CD14-positive monocyte (primary cell): Measurements from ENCODE around the gene SELENOO. TPM values are rescaled to one million over a fixed set of nuclear protein-coding genes. Genes with fewer than 3 reads are reported as not detected.

Experiments used
- DNase-seq, 3 donors: peaks; one replicate each; pipeline ENCODE4 v3.0.0-alpha.2; 2011 to 2022
- H2AFZ ChIP-seq: 2 replicates; pipeline ENCODE4 v1.6.0; 2012; ENCODE audit warnings: mild to moderate bottlenecking, low read depth, low read length, inconsistent platforms; ENCODE audit not compliant: insufficient read depth, poor library complexity, severe bottlenecking
- H3K27ac ChIP-seq, 2 donors: 1 replicate in 1 of 2; 2 replicates in 1 of 2; pipeline ENCODE4 v1.5.1; 2012 to 2013; ENCODE audit warnings: low read length in 2 of 2, control low read depth in 1 of 2, inconsistent platforms in 1 of 2, low read depth in 1 of 2, mild to moderate bottlenecking in 1 of 2
- H3K27me3 ChIP-seq, 2 donors: one replicate each; pipeline versions ENCODE4 v1.6.0 to v1.6.1; 2011 to 2013; ENCODE audit warnings: low read length in 2 of 2; ENCODE audit not compliant: control insufficient read depth in 2 of 2, insufficient read depth in 2 of 2
- H3K36me3 ChIP-seq, 2 donors: replicated peaks in 1 of 2; 1 replicate in 1 of 2; 2 replicates in 1 of 2; pipeline versions ENCODE4 v1.5.1 to v1.6.1; 2012 to 2013; ENCODE audit warnings: low read length in 2 of 2, control low read depth in 1 of 2, inconsistent platforms in 1 of 2, mild to moderate bottlenecking in 1 of 2; ENCODE audit not compliant: insufficient read depth in 2 of 2, control insufficient read depth in 1 of 2
- H3K4me1 ChIP-seq, 2 donors: 1 replicate in 1 of 2; 2 replicates in 1 of 2; pipeline versions ENCODE4 v1.5.1 to v1.6.1; 2012 to 2013; ENCODE audit warnings: low read length in 2 of 2, control low read depth in 1 of 2, inconsistent platforms in 1 of 2, mild to moderate bottlenecking in 1 of 2, moderate library complexity in 1 of 2; ENCODE audit not compliant: insufficient read depth in 2 of 2, control insufficient read depth in 1 of 2
- H3K4me2 ChIP-seq: replicated peaks from 2 replicates; pipeline ENCODE3; 2012; ENCODE audit warnings: low read length, moderate library complexity, mild to moderate bottlenecking; ENCODE audit not compliant: poor library complexity, severe bottlenecking; ENCODE audit errors: extremely low read depth
- H3K4me3 ChIP-seq, 3 experiments: fragments of 200-600 bp in 1 of 3; sonication (generic) in 1 of 3; replicated peaks in 1 of 3; 1 replicate in 2 of 3; 2 replicates in 1 of 3; pipeline ENCODE4 v1.5.1; 2011 to 2013; ENCODE audit warnings: low read length in 3 of 3, mild to moderate bottlenecking in 3 of 3, control low read depth in 2 of 3, low read depth in 2 of 3, inconsistent platforms in 1 of 3, moderate library complexity in 1 of 3
- H3K79me2 ChIP-seq: 2 replicates; pipeline ENCODE4 v1.6.0; 2012; ENCODE audit warnings: mild to moderate bottlenecking, control low read depth, inconsistent platforms, low read length, moderate library complexity; ENCODE audit not compliant: insufficient read depth
- H3K9ac ChIP-seq: 2 replicates; pipeline ENCODE4 v1.6.0; 2017; ENCODE audit warnings: low read length, mild to moderate bottlenecking; ENCODE audit not compliant: insufficient read depth, poor library complexity, severe bottlenecking
- H3K9me3 ChIP-seq, 2 donors: replicated peaks in 1 of 2; 1 replicate in 1 of 2; 2 replicates in 1 of 2; pipeline versions ENCODE4 v1.5.1 to v1.6.1; 2012 to 2013; ENCODE audit warnings: low read length in 2 of 2, control low read depth in 1 of 2; ENCODE audit not compliant: control insufficient read depth in 1 of 2, insufficient read depth in 1 of 2
- H4K20me1 ChIP-seq: 2 replicates; pipeline ENCODE4 v1.6.0; 2012; ENCODE audit warnings: mild to moderate bottlenecking, low read length, control low read depth, moderate library complexity; ENCODE audit not compliant: insufficient read depth
- H3K27ac Mint-ChIP-seq, 7 donors: one replicate each; pipeline ENCODE4 v1.8.0; 2020; ENCODE audit warnings: mild to moderate bottlenecking in 7 of 7, mixed read lengths in 7 of 7, moderate library complexity in 6 of 7, inconsistent platforms in 2 of 7
- H3K27me3 Mint-ChIP-seq, 3 donors: one replicate each; pipeline ENCODE4 v1.8.0; 2021 to 2022; ENCODE audit warnings: low read depth in 3 of 3, mild to moderate bottlenecking in 3 of 3, mixed read lengths in 3 of 3, moderate library complexity in 3 of 3, inconsistent platforms in 1 of 3
- H3K36me3 Mint-ChIP-seq, 2 donors: one replicate each; pipeline ENCODE4 v1.8.0; 2020; ENCODE audit warnings: mixed read lengths in 2 of 2, inconsistent platforms in 1 of 2, mild to moderate bottlenecking in 1 of 2
- H3K4me1 Mint-ChIP-seq: one replicate; pipeline ENCODE4 v1.8.0; 2020; ENCODE audit warnings: mild to moderate bottlenecking, mixed read lengths
- H3K4me3 Mint-ChIP-seq, 2 donors: one replicate each; pipeline ENCODE4 v1.8.0; 2020; ENCODE audit warnings: mild to moderate bottlenecking in 2 of 2, mixed read lengths in 2 of 2, moderate library complexity in 1 of 2
- H3K9me3 Mint-ChIP-seq, 7 donors: one replicate each; pipeline ENCODE4 v1.8.0; 2020 to 2022; ENCODE audit warnings: mixed read lengths in 7 of 7, mild to moderate bottlenecking in 6 of 7, moderate library complexity in 6 of 7, inconsistent platforms in 2 of 7
- WGBS: methylation state at CpG from one replicate; pipeline ENCODE4 v1.1.5; 2013; ENCODE audit warnings: missing lambda C conversion rate; ENCODE audit not compliant: insufficient coverage; 5-methylcytosine and 5-hydroxymethylcytosine counted together
- intact Hi-C, 2 donors: fragments of 100-400 bp; cut with micrococcal nuclease; formaldehyde crosslinking; loops; one replicate each; pipeline versions ENCODE4 v1.15.0 to v1.15.1; 2023
- polyA plus RNA-seq, 3 donors: library from polyadenylated mRNA; depleted of rRNA in 1 of 3; unstranded in 2 of 3; stranded (reverse) in 1 of 3; fragments of 300-500 nt in 2 of 3; fragments of >200 nt in 1 of 3; fragmentation: Illumina TruSeq in 2 of 3; gene quantifications; 1 replicate in 2 of 3; 2 replicates in 1 of 3; pipeline ENCODE4 v1.2.3, GENCODE V29; 2012 to 2021
- TF ChIP-seq, protein P1 (sequence below): fragments of 200-600 bp; IDR thresholded peaks from one replicate; pipeline ENCODE4 v1.8.0; 2022; ENCODE audit warnings: antibody characterized with exemption, mild to moderate bottlenecking

SELENOO gene
- polyA plus RNA-seq, 3 donors = 2.7 to 76.9 (median 8.7) TPM

- 53% methylated on average over 16 of the region's 23 CpGs for WGBS
- no peaks in the 10 kb centered on the region for H3K27me3 ChIP-seq
- intact Hi-C loops = loop anchor here in 1 of 2 donors (5.0 to 10.0 kb wide), 2 partner anchors 35 to 283 kb away; partner anchors contain the start of gene PANX2
Observed at GRCh38 chr22:50207383-50208140, 6.8 kb downstream of the SELENOO start.

DNA sequence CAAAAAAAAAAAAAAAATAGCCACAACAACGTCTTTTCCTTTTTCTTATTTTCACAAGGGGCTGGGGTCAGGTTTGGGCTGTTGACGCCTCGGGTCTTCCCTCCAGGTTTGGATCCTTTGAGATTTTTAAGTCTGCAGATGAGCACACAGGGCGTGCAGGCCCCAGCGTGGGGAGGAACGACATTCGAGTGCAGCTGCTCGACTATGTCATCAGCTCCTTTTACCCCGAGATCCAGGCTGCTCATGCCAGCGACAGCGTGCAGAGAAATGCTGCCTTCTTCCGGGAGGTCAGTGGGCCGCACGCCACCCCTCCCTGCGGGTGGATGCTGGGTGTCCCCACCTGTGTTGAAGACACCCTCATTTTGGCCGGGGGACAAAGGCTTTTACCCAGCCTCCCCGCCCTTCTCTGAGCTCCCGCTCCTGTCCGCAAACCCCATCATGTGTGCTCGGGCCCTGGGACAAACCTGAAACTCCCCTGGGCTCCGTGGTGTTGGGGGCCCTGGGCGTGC is 7.7 kb downstream of the SELENOO start:
- Histone ChIP-seq H3K9me3 (no peaks in the 10 kb centered on the region), H3K4me3 (no peak overlapping the region), H3K36me3 (peaks cover 57 to 69% of the 10 kb centered on the region in 2 donors), H3K27ac (no peak overlapping the region), H3K4me1 (peaks cover 40 to 48% of the 10 kb centered on the region in 2 donors), H4K20me1 (peaks cover 83% of the 10 kb centered on the region), H3K4me2 (no peak overlapping the region), H3K27me3 (no peaks in the 10 kb centered on the region), H3K9ac (no peak overlapping the region), H3K79me2 (peaks cover 74% of the 10 kb centered on the region), H2AFZ (no peak overlapping the region)
- TF ChIP-seq, protein P1, sequence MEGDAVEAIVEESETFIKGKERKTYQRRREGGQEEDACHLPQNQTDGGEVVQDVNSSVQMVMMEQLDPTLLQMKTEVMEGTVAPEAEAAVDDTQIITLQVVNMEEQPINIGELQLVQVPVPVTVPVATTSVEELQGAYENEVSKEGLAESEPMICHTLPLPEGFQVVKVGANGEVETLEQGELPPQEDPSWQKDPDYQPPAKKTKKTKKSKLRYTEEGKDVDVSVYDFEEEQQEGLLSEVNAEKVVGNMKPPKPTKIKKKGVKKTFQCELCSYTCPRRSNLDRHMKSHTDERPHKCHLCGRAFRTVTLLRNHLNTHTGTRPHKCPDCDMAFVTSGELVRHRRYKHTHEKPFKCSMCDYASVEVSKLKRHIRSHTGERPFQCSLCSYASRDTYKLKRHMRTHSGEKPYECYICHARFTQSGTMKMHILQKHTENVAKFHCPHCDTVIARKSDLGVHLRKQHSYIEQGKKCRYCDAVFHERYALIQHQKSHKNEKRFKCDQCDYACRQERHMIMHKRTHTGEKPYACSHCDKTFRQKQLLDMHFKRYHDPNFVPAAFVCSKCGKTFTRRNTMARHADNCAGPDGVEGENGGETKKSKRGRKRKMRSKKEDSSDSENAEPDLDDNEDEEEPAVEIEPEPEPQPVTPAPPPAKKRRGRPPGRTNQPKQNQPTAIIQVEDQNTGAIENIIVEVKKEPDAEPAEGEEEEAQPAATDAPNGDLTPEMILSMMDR = no peak
- Mint-ChIP-seq H3K27me3 (no peaks in the 10 kb centered on the region), H3K36me3 (peaks cover 65 to 73% of the 10 kb centered on the region in 2 donors), H3K4me3 (no peak overlapping the region), H3K9me3 (no peaks in the 10 kb centered on the region), H3K27ac (peak overlapping the region in 3 of 7 donors; percentile 46 to 79 (median 53)), H3K4me1 (peaks cover 42% of the 10 kb centered on the region)
- 96% methylated on average over 21 of the region's 22 CpGs for WGBS
- intact Hi-C loops = loop anchor here in 1 of 2 donors (5.0 to 10.0 kb wide), 2 partner anchors 36 to 284 kb away; partner anchors contain the start of gene PANX2
- DNase-seq = no peak

More at GRCh38 chr22:50207383-50208140, 6.8 kb downstream of the SELENOO start:
- H3K9me3 Mint-ChIP-seq = peaks cover 0 to 3% (median 0%) of the 10 kb centered on the region in 7 donors
- H2AFZ ChIP-seq = no peak overlapping the region
- peaks cover 46 to 57% of the 10 kb centered on the region in 2 donors for H3K4me1 ChIP-seq
- H3K36me3 Mint-ChIP-seq = peaks cover 62 to 71% of the 10 kb centered on the region in 2 donors
- no peak overlapping the region for H3K4me3 ChIP-seq
- TF ChIP-seq, protein P1 = no peak
- H3K4me3 Mint-ChIP-seq = peak overlapping the region; percentile 34 to 60
- H3K27ac ChIP-seq = peak overlapping the region; percentile 9 to 50
- H3K4me2 ChIP-seq = no peak overlapping the region
- no peaks in the 10 kb centered on the region for H3K9me3 ChIP-seq
- H3K27ac Mint-ChIP-seq = peak overlapping the region in 6 of 7 donors; percentile 23 to 92 (median 78)
- peaks cover 48 to 60% of the 10 kb centered on the region in 2 donors for H3K36me3 ChIP-seq
- no peaks in the 10 kb centered on the region for H3K27me3 Mint-ChIP-seq
- H3K9ac ChIP-seq = no peak overlapping the region
- peaks cover 80% of the 10 kb centered on the region for H4K20me1 ChIP-seq
- peaks cover 49% of the 10 kb centered on the region for H3K4me1 Mint-ChIP-seq
- peaks cover 74% of the 10 kb centered on the region for H3K79me2 ChIP-seq
- peak in 1 of 3 donors; percentile 39 for DNase-seq
